Anterior cingulate cortex (tissue), 58 donors: ENCODE data around the gene ATP6V0B.

Source experiments
- DNase-seq, 58 donors: peaks; one replicate each; lab custom pipeline; 2025; lab: John Stamatoyannopoulos, UW

The ATP6V0B gene

DNA sequence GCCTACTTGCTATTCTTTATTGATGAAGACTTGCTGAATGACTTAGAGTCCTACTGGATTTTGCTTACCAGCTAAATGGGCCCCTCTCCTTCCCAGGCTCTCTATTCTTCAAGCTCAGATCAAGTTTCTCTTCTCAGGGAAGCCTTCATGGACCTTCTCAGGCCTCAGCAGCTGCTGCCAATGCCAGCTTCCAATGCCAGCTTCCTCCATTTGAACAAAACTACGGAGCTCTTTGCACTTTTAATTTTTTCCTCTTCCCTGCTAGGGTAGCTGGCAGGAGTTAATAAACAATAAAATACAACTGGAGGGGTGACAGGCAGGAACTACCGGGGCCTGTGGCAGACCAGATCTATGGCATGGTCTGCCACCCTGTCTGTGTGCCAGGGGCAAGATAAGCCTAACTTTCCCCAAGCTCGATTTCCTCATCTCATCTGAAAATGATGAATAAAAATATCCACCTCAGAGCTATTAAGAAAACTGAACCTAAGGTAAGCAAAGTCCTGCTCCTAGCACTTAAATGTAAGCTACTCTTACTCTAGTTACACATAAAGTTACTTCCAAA, 29.0 kb upstream of the ATP6V0B start:
- no peak for DNase-seq

DNA sequence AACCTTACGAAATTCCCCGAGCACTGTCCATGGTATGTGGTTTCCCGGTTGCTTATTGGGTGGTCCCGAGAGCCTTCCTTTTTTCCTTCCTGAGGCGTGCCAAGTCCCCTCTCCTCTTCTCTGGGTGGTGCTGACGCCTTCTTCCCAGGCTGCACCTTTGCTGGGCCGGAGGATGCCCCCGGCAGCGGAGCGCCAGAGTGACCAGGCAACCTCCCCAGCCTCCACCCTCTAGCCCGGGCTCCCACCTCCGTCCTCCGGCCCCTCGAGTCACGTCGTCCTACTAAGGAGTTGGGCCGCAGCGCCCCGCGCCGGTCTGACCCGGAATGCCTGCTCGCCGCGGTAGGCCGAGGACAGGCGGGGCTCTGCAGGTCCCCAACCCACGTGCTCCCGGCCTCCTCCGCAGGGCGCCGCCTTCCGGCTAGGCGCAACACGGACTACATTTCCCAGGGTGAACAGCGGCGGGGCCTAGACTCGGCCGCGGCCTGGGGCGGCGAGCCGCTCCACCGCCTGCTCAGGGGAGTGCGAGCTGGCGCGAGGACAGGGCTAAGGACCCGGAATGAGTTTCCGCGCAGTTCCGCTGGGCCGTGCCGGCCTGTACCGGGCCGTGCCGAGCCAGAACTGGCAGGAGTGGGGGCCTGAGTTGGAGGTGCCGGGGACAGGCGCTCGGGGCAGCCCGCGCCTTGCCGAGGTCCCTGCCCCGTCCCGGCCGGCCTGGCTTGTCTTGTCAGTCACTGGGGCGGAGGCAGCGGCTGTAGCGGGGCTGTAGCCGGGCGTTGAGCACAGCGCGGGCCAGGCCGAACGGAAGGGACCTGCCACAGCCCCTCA, 28.3 kb upstream of the ATP6V0B start, which contains the start of gene IPO13:
Gene IPO13 (plus strand): TSS at position 715 of the 825 bp plus-strand sequence. CDS start 651 bp downstream, outside the sequence.
- DNase-seq, result peak; percentile 72 to 98 (median 95)

DNA sequence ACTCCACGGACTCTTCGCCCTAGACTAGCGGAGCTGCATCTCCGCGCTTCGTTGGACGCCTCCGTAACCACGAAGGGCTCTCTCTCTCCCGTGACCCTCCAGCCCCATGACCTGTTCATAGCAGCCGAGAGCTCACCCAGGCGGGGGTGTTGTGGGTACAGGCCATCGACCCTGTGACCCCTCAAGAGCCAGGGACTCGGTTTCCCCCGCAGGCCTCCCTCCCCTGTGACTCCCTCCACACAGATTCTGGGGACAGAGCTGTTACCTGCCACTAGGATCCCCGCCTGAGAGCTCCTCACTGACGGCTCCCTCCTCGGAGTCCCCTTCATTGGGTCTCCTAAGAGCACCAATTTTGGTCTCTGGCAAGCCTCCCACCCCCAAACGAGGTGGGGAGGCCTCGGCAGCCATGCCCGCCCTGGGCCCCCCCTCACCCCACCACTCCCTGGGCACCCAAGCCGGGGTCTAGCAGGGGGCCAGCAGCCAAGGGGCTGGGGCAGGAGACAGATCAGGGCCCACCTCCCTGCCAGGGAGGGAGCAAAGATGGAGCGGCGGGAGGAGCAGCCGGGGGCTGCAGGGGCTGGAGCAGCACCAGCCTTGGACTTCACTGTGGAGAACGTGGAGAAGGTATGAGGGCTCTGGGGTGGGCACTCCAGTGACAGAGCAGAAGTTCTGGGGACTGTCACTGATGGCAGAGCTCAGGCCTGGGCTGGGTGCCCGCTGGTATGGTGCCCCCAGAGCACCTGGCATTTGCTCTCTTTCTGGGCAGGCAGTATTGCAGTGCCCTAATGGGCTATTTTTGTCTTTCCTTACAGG, 27.5 kb upstream of the ATP6V0B start:
- DNase-seq, result peak in 9 of 58 donors; percentile 22 to 58 (median 46)

DNA sequence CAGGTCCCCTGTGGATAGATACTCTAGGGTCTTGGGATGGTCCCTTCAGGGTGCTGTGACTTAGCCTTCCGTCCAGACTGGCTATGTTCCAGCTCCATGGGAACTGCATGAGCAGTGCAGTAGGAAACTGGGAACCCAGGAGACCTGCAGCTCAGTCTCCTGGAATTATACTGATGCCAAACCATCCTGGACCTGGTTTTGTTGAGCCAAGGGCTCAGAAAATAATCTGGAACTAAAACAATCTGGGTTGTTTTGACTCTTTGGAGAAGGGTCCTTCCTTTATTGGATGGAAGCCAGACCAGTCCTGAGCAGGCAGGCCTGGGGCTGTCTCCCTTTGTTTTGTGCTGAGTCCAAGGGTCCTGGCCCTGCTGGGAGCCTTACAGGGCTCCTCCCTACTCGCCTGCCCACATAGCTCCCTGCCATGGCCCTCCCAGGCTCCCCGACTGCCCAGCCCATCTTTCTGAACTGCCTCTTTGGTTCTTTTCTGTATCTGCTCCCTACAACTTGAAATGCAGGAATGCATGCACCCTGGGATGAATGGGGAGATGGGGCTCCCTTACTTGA, 26.8 kb upstream of the ATP6V0B start:
- peak in 3 of 58 donors; percentile 38 to 54 (median 40) for DNase-seq

DNA sequence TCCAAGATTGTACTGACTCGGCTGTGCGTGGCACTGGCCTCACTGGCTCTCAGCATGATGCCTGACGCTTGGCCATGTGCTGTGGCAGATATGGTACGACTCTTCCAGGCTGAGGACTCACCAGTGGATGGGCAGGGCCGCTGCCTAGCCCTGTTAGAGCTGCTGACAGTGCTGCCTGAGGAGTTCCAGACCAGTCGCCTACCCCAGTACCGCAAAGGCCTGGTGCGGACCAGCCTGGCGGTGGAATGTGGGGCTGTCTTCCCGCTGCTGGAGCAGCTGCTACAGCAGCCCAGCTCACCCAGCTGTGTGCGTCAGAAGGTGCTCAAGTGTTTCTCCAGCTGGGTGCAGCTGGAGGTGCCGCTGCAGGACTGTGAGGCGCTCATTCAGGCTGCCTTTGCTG, 25.1 kb upstream of the ATP6V0B start:
- DNase-seq, result peak in 2 of 58 donors; percentile 15 to 36

DNA sequence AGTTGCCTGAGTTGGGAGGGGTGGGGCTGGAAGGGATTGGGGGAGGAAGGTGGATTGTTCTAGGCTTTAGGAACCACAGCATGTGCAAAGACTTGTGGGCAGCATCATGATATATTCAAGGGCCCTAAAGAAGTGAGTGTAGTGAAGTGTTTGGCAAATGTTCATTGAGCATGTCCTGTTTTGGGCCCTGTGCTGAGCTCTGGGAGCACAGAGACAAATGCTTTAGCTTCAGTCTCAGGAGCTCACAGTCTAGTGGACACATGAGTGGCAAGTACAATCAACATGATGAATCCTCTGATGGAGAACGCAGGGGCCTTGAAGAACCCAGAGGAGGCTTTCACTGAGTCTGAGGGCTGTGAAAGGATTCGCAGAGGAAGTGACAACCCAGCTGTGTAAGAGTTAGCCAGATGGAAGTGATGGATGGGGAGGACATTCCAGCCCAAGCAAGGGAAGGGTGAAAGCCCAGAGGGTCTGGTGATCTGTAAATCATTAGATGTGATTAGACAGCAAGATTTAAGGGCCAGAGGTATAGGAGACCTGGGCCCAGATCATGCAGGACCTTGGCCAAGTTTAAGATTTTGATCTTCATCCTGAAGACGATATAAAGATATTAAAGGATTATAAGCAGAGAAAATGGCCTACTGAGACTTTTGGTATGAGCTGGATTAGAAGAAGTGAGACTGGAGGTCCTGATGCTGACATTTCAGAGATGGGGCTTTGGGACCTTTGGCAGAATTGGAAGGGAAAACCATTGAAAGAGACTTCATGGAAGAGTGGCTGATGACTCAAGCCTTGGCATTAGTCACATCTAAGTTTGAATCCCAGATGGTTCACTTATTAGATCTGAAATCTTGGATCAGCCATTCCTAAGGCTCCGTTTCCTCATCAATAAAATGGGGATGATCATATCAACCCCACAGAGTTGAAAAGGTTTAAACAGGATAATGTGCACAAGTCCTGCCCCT, 23.5 kb upstream of the ATP6V0B start:
- no peak for DNase-seq

DNA sequence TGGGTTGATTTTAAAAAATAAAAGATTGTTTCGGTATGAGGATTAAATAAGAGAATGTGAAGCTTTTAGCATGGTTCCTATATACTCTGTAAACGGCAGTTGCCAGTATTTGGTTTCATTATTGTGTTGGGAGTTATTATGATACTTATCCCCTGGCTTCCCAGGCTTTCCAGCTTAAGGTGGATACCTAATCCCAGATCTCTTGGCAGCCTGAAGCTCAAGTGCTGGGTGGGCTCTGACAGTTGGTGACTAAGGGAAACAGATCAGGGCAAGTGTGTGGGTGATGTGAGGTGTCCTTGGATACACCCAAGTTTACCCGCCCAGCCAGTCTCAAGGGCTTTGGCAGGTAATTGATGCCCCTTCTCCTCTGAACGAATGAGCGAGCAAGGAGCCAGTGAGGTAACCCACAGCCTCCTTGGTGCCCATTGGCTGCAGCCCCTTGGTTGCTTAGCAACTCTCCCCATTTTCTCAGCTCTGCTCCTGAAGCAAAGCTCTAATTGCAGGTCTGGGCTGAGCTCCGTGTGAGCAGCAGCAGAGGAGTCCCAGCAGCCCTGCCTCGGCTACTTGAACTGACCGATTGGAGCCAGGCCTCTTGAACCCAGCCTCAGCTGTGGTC, 21.9 kb upstream of the ATP6V0B start:
- peak in 38 of 58 donors; percentile 20 to 80 (median 41) for DNase-seq

DNA sequence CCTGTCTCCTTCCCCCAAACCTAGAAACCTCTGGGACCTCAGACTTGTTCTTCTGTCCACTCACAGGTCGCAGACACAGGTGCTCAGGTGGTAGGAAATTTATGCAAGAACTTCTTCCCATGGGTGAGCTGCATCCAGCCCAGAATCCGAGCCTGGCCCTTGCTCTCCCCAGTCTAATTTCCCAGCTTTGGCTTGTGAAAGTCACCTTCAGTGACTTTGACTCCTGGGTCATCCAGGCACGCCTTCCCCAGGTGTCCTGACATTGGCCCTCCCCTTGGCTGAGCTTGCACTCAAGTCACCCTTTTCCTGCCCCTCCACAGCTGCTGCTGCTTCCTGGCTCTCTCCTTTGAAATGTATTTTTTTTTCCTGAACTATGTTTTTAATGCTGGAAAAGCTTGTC, 21.4 kb upstream of the ATP6V0B start:
- no peak for DNase-seq

DNA sequence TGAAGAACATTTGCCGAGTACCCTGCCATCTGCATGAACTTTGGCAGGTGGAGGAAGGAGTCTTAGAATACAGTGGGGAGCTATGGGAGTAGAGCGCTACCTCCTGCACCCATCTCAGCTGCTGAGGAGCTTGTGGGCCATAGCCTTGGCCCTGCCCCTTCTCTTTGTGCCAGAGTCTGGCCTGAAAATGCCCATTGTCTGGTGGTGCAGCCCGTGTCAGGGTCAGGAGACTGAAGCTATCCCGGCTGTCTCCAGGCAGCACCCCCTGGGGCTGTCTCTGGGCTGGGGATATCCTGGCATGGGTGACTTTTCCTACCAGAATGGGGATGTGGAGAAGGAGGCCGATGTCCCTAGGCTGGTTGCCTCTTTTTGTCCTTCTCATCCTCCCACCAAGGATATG, 20.7 kb upstream of the ATP6V0B start:
- DNase-seq, result peak in 47 of 58 donors; percentile 21 to 94 (median 76)

DNA sequence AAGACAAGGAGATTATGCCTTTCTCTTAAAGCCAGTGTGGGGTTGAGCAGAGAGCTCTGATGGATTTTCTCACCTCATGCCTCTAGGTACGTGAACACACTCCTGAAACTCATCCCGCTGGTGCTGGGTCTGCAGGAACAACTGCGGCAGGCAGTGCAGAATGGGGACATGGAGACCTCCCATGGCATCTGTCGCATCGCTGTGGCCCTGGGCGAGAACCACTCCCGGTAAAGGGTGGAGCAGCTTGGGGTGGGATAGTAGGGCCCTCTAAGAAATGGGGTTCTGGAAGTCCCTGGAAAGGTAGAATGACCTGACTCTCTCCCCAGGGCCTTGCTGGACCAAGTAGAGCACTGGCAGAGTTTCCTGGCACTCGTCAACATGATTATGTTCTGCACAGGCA, 18.5 kb upstream of the ATP6V0B start:
- DNase-seq, result no peak

DNA sequence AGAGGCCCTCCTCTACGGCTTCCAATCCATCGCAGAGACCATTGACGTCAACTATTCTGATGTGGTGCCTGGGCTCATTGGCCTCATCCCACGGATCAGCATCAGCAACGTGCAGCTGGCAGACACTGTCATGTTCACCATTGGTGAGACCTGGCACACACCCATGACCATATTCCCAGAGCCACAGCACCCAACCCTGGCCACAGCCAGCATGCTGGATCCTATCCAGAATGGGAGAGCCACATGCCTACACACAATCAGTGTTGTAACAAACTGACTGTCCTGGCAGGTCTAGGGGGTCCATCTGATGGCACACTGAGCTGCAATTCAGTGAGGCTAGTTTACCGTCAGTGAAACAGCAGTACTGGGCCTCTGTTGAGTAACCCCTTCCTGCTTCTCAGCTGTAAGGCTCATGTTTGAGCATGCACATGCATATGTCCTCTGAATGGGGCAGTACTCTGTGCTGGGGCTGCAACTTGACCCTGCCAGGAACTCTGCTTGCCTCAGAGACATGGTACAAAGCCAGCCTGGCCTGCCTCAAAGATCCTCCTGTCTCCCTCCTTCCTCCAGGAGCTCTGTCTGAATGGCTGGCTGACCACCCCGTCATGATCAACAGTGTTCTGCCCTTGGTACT, 17.2 kb upstream of the ATP6V0B start:
- DNase-seq, result peak in 2 of 58 donors; percentile 21 to 36

DNA sequence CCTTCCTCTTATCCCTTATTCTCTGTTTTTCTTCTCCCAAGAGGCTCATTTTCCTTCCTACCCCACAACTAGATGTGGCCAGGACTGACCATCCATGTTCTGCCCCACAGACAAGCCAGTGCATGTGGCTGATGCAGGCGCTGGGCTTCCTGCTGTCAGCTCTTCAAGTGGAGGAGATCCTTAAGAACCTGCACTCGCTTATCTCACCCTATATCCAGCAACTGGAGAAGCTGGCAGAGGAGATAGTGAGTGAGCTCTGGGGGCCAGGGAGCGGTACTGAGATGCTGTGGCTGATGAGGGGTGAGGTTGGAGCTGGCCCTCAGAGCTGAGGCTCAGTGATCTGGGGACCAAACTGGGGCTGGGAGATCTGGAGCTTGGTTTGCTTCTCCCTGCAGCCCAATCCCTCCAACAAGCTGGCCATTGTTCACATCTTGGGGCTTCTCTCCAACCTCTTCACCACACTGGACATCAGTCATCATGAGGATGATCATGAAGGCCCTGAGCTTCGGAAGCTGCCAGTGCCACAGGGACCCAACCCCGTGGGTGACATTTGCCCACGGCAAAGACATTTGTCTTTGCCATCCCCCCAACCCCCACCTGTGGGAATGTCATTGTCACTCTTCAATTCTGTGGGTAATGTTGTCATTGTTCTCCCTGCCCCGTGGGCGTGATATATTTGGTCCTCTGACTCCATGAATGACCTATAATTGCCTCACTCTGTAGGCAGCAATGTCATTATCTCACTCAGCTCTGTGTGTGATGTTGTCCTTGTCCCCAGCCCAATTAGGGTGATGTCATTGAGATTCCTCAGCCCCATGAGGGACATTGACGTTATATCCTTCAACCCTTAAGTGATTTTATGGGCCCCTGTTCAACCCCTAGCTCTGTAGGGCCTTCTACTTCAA, 16.2 kb upstream of the ATP6V0B start:
- peak in 6 of 58 donors; percentile 15 to 41 (median 24) for DNase-seq

DNA sequence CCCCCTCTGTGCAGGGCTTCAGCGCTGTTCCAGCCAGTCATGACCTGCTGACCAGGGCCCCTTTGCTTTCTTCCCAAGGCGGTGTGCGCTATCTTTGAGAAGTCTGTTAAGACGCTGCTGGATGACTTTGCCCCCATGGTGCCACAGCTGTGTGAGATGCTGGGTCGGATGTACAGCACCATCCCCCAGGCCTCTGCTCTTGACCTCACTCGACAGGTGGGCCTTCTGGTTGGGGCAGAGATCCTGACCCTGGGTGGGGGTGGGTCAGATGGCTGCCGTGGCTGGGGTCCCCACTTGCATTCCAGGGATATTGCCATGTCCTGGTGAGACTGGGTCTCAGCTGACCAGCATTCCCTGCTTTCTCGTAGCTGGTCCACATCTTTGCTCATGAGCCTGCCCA, 14.0 kb upstream of the ATP6V0B start:
- DNase-seq, result no peak

DNA sequence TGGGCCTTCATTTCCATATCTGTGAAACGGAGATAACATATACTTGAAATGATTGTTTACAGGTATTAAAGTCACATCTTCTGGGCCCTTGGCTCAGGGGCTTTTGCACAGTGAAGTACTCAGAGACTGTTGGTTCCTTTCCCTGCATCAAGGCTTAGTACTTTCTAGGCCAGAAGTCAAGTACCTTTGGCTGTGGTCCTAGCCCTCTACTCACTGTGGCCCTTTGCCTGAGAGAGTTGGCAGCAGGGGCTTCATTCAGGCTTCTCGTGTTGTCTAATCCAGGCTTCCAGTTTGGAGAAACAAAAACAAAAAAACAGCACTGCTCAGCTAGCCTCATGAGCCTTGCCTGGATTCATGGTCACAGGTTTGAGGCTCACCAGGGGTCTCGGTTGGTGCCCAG, 13.1 kb upstream of the ATP6V0B start:
- DNase-seq, result peak in 5 of 58 donors; percentile 13 to 35 (median 17)

DNA sequence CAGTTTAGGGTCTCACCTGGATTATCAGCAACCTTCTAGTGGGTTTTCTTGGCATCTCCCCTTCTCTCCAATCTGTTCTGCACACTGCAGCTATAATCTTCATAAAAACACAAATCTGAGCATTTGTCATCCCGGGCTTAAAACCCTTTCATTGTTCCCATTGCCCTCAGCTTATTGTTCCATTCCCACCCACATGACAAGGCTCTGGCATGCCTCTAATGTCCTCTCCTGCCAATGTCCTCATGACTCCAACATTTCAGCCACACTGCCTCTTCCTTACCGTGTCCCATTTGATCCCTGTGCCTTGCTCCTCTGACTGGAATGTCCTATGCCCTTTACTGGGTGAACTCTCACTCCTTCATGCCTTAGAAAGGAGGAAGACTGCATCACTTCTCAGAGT, 12.4 kb upstream of the ATP6V0B start:
- DNase-seq, result peak in 19 of 58 donors; percentile 12 to 74 (median 34)

DNA sequence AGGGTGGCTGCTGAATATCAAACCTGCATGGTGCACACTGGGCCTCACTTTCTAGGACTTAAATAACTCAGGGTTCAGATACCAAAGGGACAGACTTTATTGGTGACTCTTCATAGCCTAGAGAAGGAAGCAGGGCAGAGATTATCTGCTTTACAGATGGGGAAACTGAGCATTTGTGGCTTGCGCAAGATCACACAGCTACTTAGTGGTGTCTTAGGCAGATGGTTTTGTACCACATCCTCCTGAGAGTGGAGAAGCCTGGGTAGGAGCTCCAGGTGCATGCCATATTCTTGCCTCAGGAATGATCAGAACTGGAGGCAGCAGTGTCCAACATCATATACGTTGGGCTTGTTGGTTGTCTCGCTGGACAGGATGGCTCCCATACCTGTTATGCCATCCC, 11.8 kb upstream of the ATP6V0B start:
- no peak for DNase-seq

DNA sequence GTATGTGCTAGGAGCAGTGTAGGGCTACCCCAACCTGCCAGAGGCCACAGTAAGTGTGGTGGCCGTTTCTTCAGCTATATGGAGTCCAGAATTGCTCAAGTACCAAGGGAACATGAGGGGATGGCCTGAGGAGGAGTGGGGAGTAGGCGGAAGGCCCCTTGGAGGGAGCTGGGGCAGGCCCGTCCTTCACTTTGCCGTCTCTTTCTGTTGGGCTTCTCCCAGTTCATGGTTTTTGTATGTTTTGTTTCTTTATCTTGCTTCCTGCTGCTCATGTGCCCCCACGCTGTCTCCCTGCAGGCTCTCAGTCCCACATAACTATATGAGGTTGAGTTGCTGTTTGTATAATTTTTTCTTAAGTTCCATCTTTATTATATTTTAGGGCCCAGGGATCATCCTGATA, 10.9 kb upstream of the ATP6V0B start:
- no peak for DNase-seq
